Measurements from ENCODE around the gene CLSTN3.
A peak's percentile ranks its signal among the peaks of the same experiment; 100 is the strongest.

CLSTN3 gene

GRCh38 chr12:7129872-7130691, at the start of gene CLSTN3:
CLSTN3 (plus strand) TSS chr12:7130371; CDS start chr12:7130649, 278 bp downstream.
- peak; percentile 49 to 67 for DNase-seq

- DNase-seq: no peak
These were observed 49.1 kb upstream of the CLSTN3 start for GRCh38 chr12:7081037-7081436.

GRCh38 chr12:7083125-7083524, 47.0 kb upstream of the CLSTN3 start:
- DNase-seq: no peak

GRCh38 chr12:7089196-7089871, 40.8 kb upstream of the CLSTN3 start:
- no peak for DNase-seq

GRCh38 chr12:7090222-7090998, 39.8 kb upstream of the CLSTN3 start:
- DNase-seq: no peak

- no peak for DNase-seq
These were observed 39.0 kb upstream of the CLSTN3 start for GRCh38 chr12:7091171-7091570.

GRCh38 chr12:7091660-7092228, 38.4 kb upstream of the CLSTN3 start:
- DNase-seq: no peak

GRCh38 chr12:7092229-7092985, 37.8 kb upstream of the CLSTN3 start, which contains the start of gene C1R:
C1R (minus strand) TSS chr12:7092445; CDS start chr12:7092388, 57 bp downstream.
- DNase-seq: peak; percentile 12 to 53

- DNase-seq: no peak
These were observed 37.1 kb upstream of the CLSTN3 start for GRCh38 chr12:7092986-7093460.

GRCh38 chr12:7093486-7093885, 36.7 kb upstream of the CLSTN3 start:
- no peak for DNase-seq

GRCh38 chr12:7093892-7094291, 36.3 kb upstream of the CLSTN3 start:
- no peak for DNase-seq

- no peak for DNase-seq
These were observed 33.9 kb upstream of the CLSTN3 start for GRCh38 chr12:7096006-7096932.

GRCh38 chr12:7096979-7097378, 33.2 kb upstream of the CLSTN3 start:
- DNase-seq: no peak

- no peak for DNase-seq
These were observed 30.7 kb upstream of the CLSTN3 start for GRCh38 chr12:7099290-7099996.

- no peak for DNase-seq
These were observed 29.9 kb upstream of the CLSTN3 start for GRCh38 chr12:7100239-7100638.

GRCh38 chr12:7101047-7101693, 29.0 kb upstream of the CLSTN3 start:
- DNase-seq: no peak

- no peak for DNase-seq
These were observed 28.5 kb upstream of the CLSTN3 start for GRCh38 chr12:7101694-7102131.

- DNase-seq: no peak
These were observed 27.6 kb upstream of the CLSTN3 start for GRCh38 chr12:7102582-7102981.

- DNase-seq: no peak
These were observed 26.2 kb upstream of the CLSTN3 start for GRCh38 chr12:7103837-7104584.

Measured in hippocampal formation (tissue), 2 donors.